Stimulated activated CD8-positive, alpha-beta memory T cell treated with anti-CD3 and anti-CD28 coated beads, Interleukin-4, amount 100 ng/mL, for 48 hours (primary cell): ENCODE data around the gene FMNL3.
A peak's percentile ranks its signal among the peaks of the same experiment; 100 is the strongest.

Experiments
- DNase-seq: peaks from one replicate; pipeline ENCODE4 v3.0.0-alpha.2; 2020

FMNL3 gene

GRCh38 chr12:49674318-49674981, 32.8 kb downstream of the FMNL3 start:
- no peak for DNase-seq

DNA sequence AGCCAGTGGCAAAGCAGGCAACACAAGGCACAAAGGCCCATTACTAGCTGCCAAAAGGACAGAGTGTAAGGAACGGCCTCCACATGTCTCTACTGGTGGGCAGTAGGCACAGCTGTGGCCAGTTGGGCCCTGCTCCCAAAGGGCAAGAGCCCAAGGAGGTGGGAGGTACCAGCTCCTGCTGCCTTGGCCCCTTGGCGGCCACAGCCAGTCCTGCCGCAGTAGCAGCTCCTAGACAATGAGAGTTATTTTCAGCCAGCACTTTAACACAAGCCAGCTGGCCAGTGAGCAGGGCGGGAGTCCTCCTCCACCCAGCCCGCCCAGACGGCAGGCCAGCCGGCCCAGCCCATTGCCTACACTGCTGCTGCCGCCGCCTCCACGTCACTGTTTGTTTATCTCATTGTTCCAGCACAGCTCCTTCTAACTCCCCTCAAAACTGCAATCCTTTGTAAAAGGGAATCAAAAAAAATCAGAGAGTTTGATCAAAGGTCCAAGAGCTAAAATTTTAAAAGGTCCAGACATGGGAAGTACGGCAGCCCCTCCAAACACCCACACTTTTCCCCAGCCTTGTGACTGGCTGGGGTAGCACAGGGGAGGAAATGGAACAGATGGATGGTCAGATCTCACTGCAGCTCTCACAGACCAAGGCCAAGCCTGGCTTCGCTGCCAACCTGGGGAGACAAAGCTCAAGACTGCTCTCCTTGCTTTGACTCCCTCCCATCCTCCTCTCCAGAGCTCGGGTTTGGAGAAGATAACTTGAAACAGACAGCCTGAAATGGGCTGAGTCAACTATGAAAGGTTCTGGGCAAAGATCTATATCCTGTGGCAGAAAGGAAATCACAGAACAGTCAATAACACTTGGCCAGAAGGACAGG, 33.5 kb downstream of the FMNL3 start:
- DNase-seq = no peak

GRCh38 chr12:49672301-49673217, 34.6 kb downstream of the FMNL3 start:
- DNase-seq = no peak

- peak; percentile 64 for DNase-seq
Measured at GRCh38 chr12:49671031-49671765, 36.0 kb downstream of the FMNL3 start.

DNA sequence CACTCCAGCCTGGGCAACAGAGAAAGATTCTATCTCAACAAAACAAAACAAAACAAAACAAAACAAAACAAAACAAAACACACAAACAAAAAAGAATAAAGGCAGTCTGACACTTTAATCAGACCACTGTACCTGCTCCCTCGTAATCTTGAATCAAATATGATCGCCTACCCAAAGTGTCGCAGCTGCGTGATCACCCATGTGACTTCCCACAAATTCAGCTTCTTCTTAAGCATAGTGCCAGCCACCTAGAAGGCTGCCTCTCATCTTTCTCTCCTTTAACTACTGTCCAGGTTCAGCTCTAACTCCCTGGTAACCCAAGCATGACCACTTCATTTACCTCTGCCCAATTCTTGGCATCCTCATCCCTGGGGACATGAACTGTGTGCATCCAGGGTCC, 37.4 kb downstream of the FMNL3 start:
- no peak for DNase-seq

DNA sequence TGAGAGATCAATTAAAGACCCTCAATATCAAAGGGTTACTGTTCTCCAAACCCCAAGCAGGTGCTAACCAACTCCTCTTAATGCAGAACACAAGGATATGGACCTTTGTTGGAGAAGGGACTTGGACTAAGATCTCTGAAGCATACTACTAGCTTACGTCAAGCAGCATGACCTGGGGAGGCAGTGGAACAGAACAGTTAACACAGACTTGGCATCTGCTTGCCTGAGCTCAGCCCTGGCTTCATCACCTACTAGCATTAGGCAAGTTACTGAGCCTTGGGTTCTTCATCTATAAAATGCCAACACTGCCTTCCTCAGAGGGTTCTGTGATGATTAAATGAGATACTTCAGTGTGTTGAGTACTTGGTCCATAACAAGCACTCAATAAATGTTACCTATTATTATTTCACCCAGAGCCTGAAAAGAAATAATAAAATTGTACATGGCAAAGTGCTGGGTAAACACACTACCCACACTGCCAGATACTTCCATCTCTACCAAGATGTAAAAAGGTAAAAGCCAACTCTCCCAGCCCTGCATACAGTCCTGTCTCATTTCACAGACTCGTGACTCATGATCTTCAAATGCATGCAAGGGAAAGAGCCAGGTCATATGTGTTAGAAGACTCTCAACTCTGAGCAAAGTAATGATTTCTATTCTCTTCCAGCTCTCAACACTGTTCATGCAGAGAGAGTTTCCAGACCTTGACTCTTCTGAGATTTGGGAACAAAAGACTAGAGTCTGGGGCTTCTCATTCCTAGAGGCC, 39.7 kb downstream of the FMNL3 start:
- DNase-seq = no peak

GRCh38 chr12:49666176-49666575, 41.0 kb downstream of the FMNL3 start:
- DNase-seq = no peak

DNA sequence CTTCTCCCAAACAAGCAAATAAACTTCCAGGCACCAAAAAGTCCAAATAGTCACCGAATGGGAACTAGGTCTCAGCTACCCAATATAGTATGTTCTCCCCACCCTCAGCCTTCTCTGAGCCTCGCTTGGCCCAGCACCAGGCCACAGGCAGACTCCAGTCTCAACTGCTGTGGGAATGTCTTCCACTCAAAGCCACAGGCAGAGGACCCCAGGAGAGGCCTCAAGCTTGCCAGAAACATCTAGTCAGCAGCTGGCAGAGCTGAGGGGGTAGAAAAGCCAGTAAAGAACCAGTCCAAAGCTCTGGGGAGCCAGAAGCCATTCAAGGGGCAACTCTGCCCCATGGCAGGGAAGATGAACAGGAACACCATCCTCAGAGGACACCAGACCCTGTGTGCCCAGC, 41.8 kb downstream of the FMNL3 start:
- DNase-seq = no peak

DNA sequence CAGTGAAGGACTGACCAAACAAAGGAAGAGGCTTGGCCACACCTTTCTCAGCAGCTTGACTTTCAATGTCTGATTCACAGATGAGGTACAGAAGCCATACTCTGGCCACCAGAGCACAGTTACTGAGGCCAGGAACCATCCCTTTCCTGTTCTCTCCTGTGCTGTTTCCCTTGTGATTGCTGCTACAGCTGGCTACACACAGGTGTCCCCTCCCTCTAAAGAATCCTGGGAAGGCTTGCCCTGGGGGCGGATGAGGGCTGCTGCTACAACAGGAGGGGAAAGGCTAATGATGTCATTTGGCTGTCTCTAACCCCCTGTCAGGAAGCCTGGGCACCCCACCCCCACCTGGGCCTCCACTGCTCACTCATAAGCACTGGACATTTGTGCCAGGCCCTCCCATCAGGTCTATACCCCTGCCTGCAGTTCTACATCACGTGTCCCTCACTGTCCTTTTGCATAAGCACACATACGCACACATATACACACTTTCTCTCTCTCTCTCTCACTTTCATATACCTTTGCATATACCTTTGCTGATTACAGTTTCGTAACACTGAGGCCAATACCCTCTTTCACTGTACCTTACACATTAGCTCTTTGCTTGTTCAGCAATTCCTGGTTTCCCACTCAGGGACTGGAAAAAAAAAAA, 42.5 kb downstream of the FMNL3 start:
- DNase-seq = no peak

DNA sequence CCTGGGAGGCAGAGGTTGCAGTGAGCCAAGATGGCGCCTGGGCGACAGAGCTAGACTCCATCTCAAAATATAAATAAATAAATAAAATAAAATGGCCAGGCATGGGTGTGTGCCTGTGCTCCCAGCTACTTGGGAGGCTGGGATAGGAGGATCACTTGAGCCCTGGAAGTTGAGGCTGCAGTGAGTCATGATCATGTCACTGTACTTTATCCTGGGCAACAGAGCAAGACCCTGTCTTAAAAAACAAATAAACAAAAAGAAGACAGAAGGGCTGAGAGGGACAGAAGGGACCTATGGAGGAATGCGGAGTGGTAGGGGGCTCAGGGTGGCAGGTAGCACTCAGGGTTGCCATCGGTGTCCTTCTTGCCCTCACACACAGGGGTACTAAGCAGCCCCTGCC, 43.0 kb downstream of the FMNL3 start:
- DNase-seq = no peak

DNA sequence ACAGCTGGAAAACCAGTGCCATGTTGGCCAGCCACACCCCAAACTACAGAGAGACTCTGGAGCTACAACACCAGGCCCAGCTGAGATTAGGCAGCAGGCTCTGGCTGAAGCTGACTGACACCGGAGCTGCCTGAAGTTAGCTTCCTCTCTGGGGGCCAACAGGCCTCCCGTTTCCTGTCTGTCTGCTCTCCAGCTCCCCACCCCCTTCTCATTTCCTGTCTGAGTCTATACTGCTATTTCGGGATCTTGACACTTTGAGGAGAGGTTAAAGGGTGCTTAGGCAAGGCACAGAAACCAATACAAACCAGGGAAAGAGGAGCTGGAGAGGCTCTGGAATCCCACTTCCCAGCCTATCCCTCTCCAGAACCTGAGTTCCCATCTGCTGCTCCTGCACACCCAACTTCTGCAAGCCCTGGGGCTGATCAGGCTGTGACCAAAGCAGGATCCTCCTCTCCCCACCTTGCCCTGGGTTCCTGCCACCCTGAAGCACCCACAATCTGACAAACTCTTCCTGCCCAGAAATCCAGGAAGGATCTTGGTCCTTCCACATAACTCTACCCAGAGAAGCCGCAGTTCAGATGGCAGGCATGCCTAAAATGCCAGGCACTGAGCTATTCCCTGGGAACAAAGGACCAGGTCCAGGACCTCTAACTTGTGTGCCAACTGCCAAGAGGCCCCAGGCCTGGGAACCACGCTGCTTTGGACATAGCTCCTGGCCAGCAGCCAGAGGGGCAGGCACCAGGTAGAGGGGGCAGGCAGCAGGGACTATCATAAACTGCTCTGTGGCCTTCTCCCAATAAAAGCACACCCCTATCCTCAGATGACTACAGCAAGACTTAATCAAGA, 44.0 kb downstream of the FMNL3 start:
- DNase-seq = peak; percentile 70

GRCh38 chr12:49661746-49662145, 45.5 kb downstream of the FMNL3 start:
- no peak for DNase-seq

DNA sequence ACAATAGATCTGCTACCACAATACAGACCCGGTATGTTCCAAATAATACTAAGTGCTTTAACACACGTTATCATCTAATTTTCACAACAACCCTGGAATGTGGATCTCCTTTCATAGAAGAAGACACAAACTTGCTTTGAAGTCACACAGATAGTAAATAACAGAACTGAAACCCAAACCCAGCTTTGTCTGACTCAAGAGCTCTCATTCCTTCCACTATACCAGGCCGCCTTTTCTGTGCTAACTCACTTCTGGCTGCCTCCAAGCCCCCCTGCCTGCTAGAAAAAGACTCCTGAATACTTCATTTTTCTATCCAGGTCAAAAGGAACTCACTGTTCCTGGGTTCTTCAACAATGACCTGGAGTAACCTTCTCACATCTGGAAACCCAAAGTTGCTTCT, 46.0 kb downstream of the FMNL3 start:
- DNase-seq = peak; percentile 57

DNA sequence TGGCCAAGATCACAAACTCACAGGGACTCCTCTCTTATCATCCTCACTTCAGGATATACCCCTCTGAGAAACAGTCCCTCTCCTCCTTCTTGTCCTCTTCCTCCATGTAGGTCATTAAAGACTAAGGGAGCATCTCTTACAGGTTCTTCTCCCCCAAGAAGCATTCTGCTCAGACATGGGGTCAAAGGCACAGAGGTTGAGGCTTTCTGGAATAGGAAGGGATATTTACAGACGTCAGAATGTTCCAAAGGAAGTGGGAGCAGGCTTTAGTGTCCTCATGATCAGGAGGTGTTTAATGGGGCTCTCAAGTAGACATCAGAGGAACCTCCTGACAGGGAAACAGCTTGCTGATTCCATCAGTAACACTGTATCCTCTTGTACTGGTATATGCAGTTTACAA, 47.5 kb downstream of the FMNL3 start:
- no peak for DNase-seq

DNA sequence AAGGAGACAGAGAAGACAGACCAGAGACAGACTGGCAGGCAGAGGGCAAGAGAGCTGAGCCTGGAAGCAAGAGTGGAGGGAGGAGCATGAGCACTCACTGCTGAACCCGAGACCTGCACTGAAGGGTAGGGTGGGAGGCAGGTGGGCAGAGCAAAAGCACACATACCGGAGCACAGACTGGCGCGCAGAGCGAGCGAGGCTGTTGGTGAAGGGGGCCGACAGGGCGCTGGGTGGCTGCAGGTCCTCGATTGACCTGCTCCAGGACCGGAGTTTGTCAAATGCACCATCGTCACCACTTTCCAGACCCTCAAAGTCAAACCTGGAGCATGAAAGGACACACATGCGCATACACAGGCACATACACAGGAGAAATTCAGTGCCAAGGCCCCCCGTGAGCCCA, 48.9 kb downstream of the FMNL3 start:
- DNase-seq = no peak

- DNase-seq = no peak
Measured at GRCh38 chr12:49655595-49656236, 51.5 kb downstream of the FMNL3 start.

GRCh38 chr12:49654715-49655114, 52.5 kb downstream of the FMNL3 start:
- DNase-seq = no peak

- no peak for DNase-seq
Measured at GRCh38 chr12:49652921-49653520, 54.2 kb downstream of the FMNL3 start.

- DNase-seq = no peak
Measured at GRCh38 chr12:49651855-49652254, 55.4 kb downstream of the FMNL3 start.
